IMR-90 (cell line): Measurements from ENCODE around the gene PSME4. TPM values are rescaled to one million over a fixed set of nuclear protein-coding genes. Genes with fewer than 3 reads are reported as not detected.

Experiments
- ATAC-seq: fragments of 200-7000 bp; cut with Tn5 transposase; 2 replicates; pipeline ENCODE4 v1.9.1; 2020; ENCODE audit warnings: low read depth, mild to moderate bottlenecking, moderate library complexity
- BruUV-seq: library from RNA; stranded (reverse); fragments of 400-500 nt; replicated peaks from 2 replicates; lab custom pipeline; 2021; lab: Mats Ljungman, UMichigan
- CTCF ChIA-PET: fragments of 300-600 bp; formaldehyde crosslinking; extraction: SDS; loops from one replicate; lab custom pipeline; 2021; ENCODE audit warnings: antibody characterized with exemption; lab: Yijun Ruan, JAX
- POLR2A ChIA-PET: fragments of 300-600 bp; sonication (Branson Sonifier 250); formaldehyde crosslinking; loops from one replicate; lab custom pipeline; 2022; ENCODE audit warnings: antibody characterized with exemption; ENCODE audit not compliant: unreplicated experiment; lab: Charles Lee
- DNase-seq: peaks from one replicate; pipeline ENCODE4 v3.0.0; 2013
- H2AFZ ChIP-seq: replicated peaks from 2 replicates; pipeline ENCODE3; 2013; ENCODE audit warnings: low read length, mild to moderate bottlenecking; ENCODE audit not compliant: poor library complexity
- H2AK5ac ChIP-seq: 2 replicates; pipeline ENCODE4 v1.6.1; 2013; ENCODE audit warnings: low read depth, low read length, inconsistent platforms
- H2AK9ac ChIP-seq: replicated peaks from 2 replicates; pipeline ENCODE3; 2013; ENCODE audit warnings: mild to moderate bottlenecking, low read depth, low read length, moderate library complexity; ENCODE audit not compliant: poor library complexity
- H2BK120ac ChIP-seq: 2 replicates; pipeline ENCODE4 v1.6.1; 2013; ENCODE audit warnings: low read depth, low read length, inconsistent platforms
- H2BK15ac ChIP-seq: 3 replicates; pipeline ENCODE4 v1.6.1; 2013; ENCODE audit warnings: low read depth, low read length, inconsistent platforms
- H2BK20ac ChIP-seq: 2 replicates; pipeline ENCODE4 v1.6.1; 2013; ENCODE audit warnings: low read depth, mild to moderate bottlenecking, inconsistent platforms, low read length, moderate library complexity
- H2BK5ac ChIP-seq: 2 replicates; pipeline ENCODE4 v1.6.1; 2013; ENCODE audit warnings: mild to moderate bottlenecking, low read depth, low read length, inconsistent platforms; ENCODE audit not compliant: poor library complexity, severe bottlenecking
- H3K14ac ChIP-seq: replicated peaks from 2 replicates; pipeline ENCODE4 v1.6.1; 2013; ENCODE audit warnings: low read depth, low read length, inconsistent platforms
- H3K18ac ChIP-seq: 2 replicates; pipeline ENCODE4 v1.6.1; 2013; ENCODE audit warnings: low read depth, low read length, control low read depth
- H3K23ac ChIP-seq: 2 replicates; pipeline ENCODE4 v1.6.1; 2013; ENCODE audit warnings: low read depth, low read length, inconsistent platforms
- H3K27ac ChIP-seq: 2 replicates; pipeline ENCODE4 v1.5.1; 2013; ENCODE audit warnings: mild to moderate bottlenecking, control low read depth, low read length; ENCODE audit not compliant: insufficient read depth
- H3K27me3 ChIP-seq: 2 replicates; pipeline ENCODE4 v1.6.1; 2013; ENCODE audit warnings: low read length; ENCODE audit not compliant: control insufficient read depth, insufficient read depth
- H3K36me3 ChIP-seq: 2 replicates; pipeline ENCODE4 v1.6.1; 2013; ENCODE audit warnings: low read length, mixed read lengths; ENCODE audit not compliant: control insufficient read depth, insufficient read depth
- H3K4ac ChIP-seq: 2 replicates; pipeline ENCODE4 v1.6.1; 2013; ENCODE audit warnings: low read depth, low read length, inconsistent platforms
- H3K4me1 ChIP-seq: 2 replicates; pipeline ENCODE4 v1.6.1; 2013; ENCODE audit warnings: low read length, mixed read lengths; ENCODE audit not compliant: control insufficient read depth, insufficient read depth
- H3K4me2 ChIP-seq: 2 replicates; pipeline ENCODE4 v1.6.1; 2013; ENCODE audit warnings: low read depth, mild to moderate bottlenecking, control low read depth, low read length, moderate library complexity
- H3K4me3 ChIP-seq: 2 replicates; pipeline ENCODE4 v1.5.1; 2013; ENCODE audit warnings: low read depth, mild to moderate bottlenecking, control low read depth, low read length, moderate library complexity; ENCODE audit not compliant: insufficient read depth
- H3K56ac ChIP-seq: 2 replicates; pipeline ENCODE4 v1.6.1; 2013; ENCODE audit warnings: low read length, inconsistent platforms; ENCODE audit not compliant: insufficient read depth; ENCODE audit errors: extremely low read depth
- H3K79me1 ChIP-seq, 2 experiments: 2 replicates each; pipeline ENCODE4 v1.6.1; 2013; ENCODE audit warnings: low read length in 2 of 2, inconsistent platforms in 1 of 2, low read depth in 1 of 2
- H3K9ac ChIP-seq: 2 replicates; pipeline ENCODE4 v1.6.1; 2013; ENCODE audit warnings: low read depth, low read length, control low read depth
- H3K9me1 ChIP-seq: 2 replicates; pipeline ENCODE4 v1.6.1; 2013; ENCODE audit warnings: low read length, inconsistent platforms; ENCODE audit not compliant: insufficient read depth
- H3K9me3 ChIP-seq: 2 replicates; pipeline ENCODE4 v1.6.1; 2013; ENCODE audit warnings: low read length; ENCODE audit not compliant: control insufficient read depth, insufficient read depth
- H4K20me1 ChIP-seq: 2 replicates; pipeline ENCODE4 v1.6.1; 2013; ENCODE audit warnings: low read length, inconsistent platforms; ENCODE audit not compliant: insufficient read depth
- H4K5ac ChIP-seq: 2 replicates; pipeline ENCODE4 v1.6.1; 2013; ENCODE audit warnings: mild to moderate bottlenecking, low read depth, low read length, control low read depth
- H4K8ac ChIP-seq, 2 experiments: 2 replicates each; pipeline ENCODE4 v1.6.1; 2013; ENCODE audit warnings: low read depth in 2 of 2, low read length in 2 of 2, control low read depth in 1 of 2, inconsistent platforms in 1 of 2
- H4K91ac ChIP-seq: 2 replicates; pipeline ENCODE4 v1.6.1; 2013; ENCODE audit warnings: low read depth, low read length, inconsistent platforms; ENCODE audit not compliant: insufficient read depth
- BHLHE40 ChIP-seq: fragments of 150-350 bp; IDR thresholded peaks from 2 replicates; pipeline ENCODE4 v1.6.1; 2016; ENCODE audit warnings: mild to moderate bottlenecking, low read depth, low read length
- CEBPB ChIP-seq: IDR thresholded peaks from 2 replicates; pipeline ENCODE4 v1.6.1; 2012; ENCODE audit warnings: low read depth, low read length, improper control_type of control experiment
- CTCF ChIP-seq: conservative IDR thresholded peaks from 2 replicates; pipeline ENCODE4 v1.5.1; 2012; ENCODE audit warnings: mild to moderate bottlenecking, low read depth, low read length, improper control_type of control experiment
- FOS ChIP-seq: fragments of 150-350 bp; IDR thresholded peaks from 2 replicates; pipeline ENCODE4 v1.6.1; 2016; ENCODE audit warnings: low read depth, low read length
- MAFK ChIP-seq: IDR thresholded peaks from 2 replicates; pipeline ENCODE4 v1.6.1; 2012; ENCODE audit warnings: low read depth, low read length, improper control_type of control experiment
- MAZ ChIP-seq: IDR thresholded peaks from 2 replicates; pipeline ENCODE4 v1.6.1; 2012; ENCODE audit warnings: low read depth, mild to moderate bottlenecking, low read length, improper control_type of control experiment, moderate library complexity, borderline replicate concordance
- MXI1 ChIP-seq: IDR thresholded peaks from 2 replicates; pipeline ENCODE4 v1.6.1; 2012; ENCODE audit warnings: low read depth, mild to moderate bottlenecking, low read length, moderate library complexity, borderline replicate concordance
- NFE2L2 ChIP-seq: fragments of 150-350 bp; IDR thresholded peaks from 2 replicates; pipeline ENCODE4 v1.6.1; 2016; ENCODE audit warnings: low read depth, mild to moderate bottlenecking, low read length
- POLR2A ChIP-seq: IDR thresholded peaks from 2 replicates; pipeline ENCODE4 v1.6.1; 2012; ENCODE audit warnings: mild to moderate bottlenecking, low read depth, low read length
- RAD21 ChIP-seq: IDR thresholded peaks from 2 replicates; pipeline ENCODE4 v1.6.1; 2012; ENCODE audit warnings: low read length, improper control_type of control experiment
- RCOR1 ChIP-seq: IDR thresholded peaks from 2 replicates; pipeline ENCODE4 v1.6.1; 2012; ENCODE audit warnings: mild to moderate bottlenecking, low read length, improper control_type of control experiment; ENCODE audit not compliant: insufficient replicate concordance
- WGBS, 2 experiments: methylation state at CpG; one replicate each; pipeline versions ENCODE4 v1.1.5 to v1.1.7; 2013; ENCODE audit warnings: missing lambda C conversion rate in 2 of 2; ENCODE audit not compliant: insufficient read length in 1 of 2; ENCODE audit errors: extremely low coverage in 2 of 2; 5-methylcytosine and 5-hydroxymethylcytosine counted together
- dilution Hi-C: fragments of 300-500 bp; cut with HindIII; formaldehyde crosslinking; loops from one replicate; pipeline ENCODE4 v1.14.3; 2018; ENCODE audit warnings: low sequenced_read_pairs; ENCODE audit not compliant: unreplicated experiment
- in situ Hi-C: fragments of 300-500 bp; cut with MboI; formaldehyde crosslinking; loops from 3 replicates; pipeline ENCODE4 v1.14.3; 2019; ENCODE audit warnings: low sequenced_read_pairs, inconsistent platforms, mixed read lengths
- intact Hi-C: fragments of 100-400 bp; cut with micrococcal nuclease; formaldehyde crosslinking; loops from 2 replicates; pipeline ENCODE4 v1.10.0; 2022
- polyA plus RNA-seq, 3 experiments: library from polyadenylated mRNA; depleted of rRNA; stranded (reverse); fragments of >200 nt; gene quantifications; 2 replicates each; pipeline ENCODE4 v1.2.3, GENCODE V29; 2012; ENCODE audit warnings: low replicate concordance in 1 of 3
- total RNA-seq: library from RNA; depleted of rRNA; stranded (reverse); fragments of >200 nt; gene quantifications from 2 replicates; pipeline ENCODE4 v1.2.3, GENCODE V29; 2012
- TF ChIP-seq, protein P1 (sequence below): fragments of 150-350 bp; IDR thresholded peaks from 2 replicates; pipeline ENCODE4 v1.6.1; 2016; ENCODE audit warnings: low read depth, mild to moderate bottlenecking, low read length, moderate library complexity, borderline replicate concordance

The PSME4 gene
- total and polyA plus RNA-seq, 2 of the 4 experiments (the other 2 are of a cell fraction) = 28.2 to 61.3 TPM

GRCh38 chr2:53933329-53933728 is 37.5 kb downstream of the PSME4 start:
- in situ Hi-C loops = no loop called here
- ATAC-seq = no peak

More at GRCh38 chr2:53933329-53933728, 37.5 kb downstream of the PSME4 start:
- no peak overlapping the region; the same call in 1 of the 2 replicates for H3K27ac ChIP-seq
- H3K18ac ChIP-seq = no peak overlapping the region
- no peak overlapping the region for H4K5ac ChIP-seq
- intact Hi-C loops = loop anchor here (5.0 kb wide), 1 partner anchor 36 kb away; no protein-coding TSS in a partner anchor
- no peak overlapping the region for H3K56ac ChIP-seq
- 0 out of 2 replicates have a peak, but pooled peaks cover 2% of the 10 kb centered on the region for H3K9me1 ChIP-seq
- BruUV-seq = no TSS peak
- no peak overlapping the region for H3K4me2 ChIP-seq
- H4K20me1 ChIP-seq = no peaks in the 10 kb centered on the region; the same call in 1 of the 2 replicates
- H2AFZ ChIP-seq = no peak overlapping the region
- H3K79me1 ChIP-seq = peaks cover 12 to 26% of the 10 kb centered on the region in 2 experiments; a peak in 3 of 4 replicates
- ChIA-PET CTCF (no interaction called here), POLR2A (no interaction called here)
- H3K4ac ChIP-seq = no peak overlapping the region
- no peak overlapping the region for H2BK15ac ChIP-seq
- H2BK120ac ChIP-seq = no peak overlapping the region
- no peaks in the 10 kb centered on the region for H3K9me3 ChIP-seq
- 0 out of 2 replicates have a peak overlapping the region, but pooled peaks have one; percentile 24 for H3K23ac ChIP-seq
- H3K4me3 ChIP-seq = no peak overlapping the region
- H2AK9ac ChIP-seq = no peak overlapping the region
- DNase-seq = no peak
- H3K4me1 ChIP-seq = no peaks in the 10 kb centered on the region
- WGBS, 2 experiments = no CpG with 5 or more reads among the region's 8 CpGs
- peaks cover 36% of the 10 kb centered on the region for H3K36me3 ChIP-seq
- TF ChIP-seq, protein P1, sequence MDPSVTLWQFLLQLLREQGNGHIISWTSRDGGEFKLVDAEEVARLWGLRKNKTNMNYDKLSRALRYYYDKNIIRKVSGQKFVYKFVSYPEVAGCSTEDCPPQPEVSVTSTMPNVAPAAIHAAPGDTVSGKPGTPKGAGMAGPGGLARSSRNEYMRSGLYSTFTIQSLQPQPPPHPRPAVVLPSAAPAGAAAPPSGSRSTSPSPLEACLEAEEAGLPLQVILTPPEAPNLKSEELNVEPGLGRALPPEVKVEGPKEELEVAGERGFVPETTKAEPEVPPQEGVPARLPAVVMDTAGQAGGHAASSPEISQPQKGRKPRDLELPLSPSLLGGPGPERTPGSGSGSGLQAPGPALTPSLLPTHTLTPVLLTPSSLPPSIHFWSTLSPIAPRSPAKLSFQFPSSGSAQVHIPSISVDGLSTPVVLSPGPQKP = no peak
- TF ChIP-seq POLR2A (no peak), MXI1 (no peak), CEBPB (no peak), NFE2L2 (no peak), CTCF (no peak), MAZ (no peak), FOS (no peak), RCOR1 (no peak), RAD21 (no peak), MAFK (no peak), BHLHE40 (no peak)
- H3K27me3 ChIP-seq = no peaks in the 10 kb centered on the region
- H4K91ac ChIP-seq = no peak overlapping the region
- H2AK5ac ChIP-seq = no peak overlapping the region; the same call in 1 of the 2 replicates
- no peak overlapping the region for H2BK20ac ChIP-seq
- H3K14ac ChIP-seq = no peak overlapping the region
- H4K8ac ChIP-seq = no peak overlapping the region
- no peak overlapping the region for H3K9ac ChIP-seq
- dilution Hi-C loops = no loop called here
- H2BK5ac ChIP-seq = no peak overlapping the region
